Panc1 (cell line): Measurements from ENCODE around the gene PTPRCAP.

ENCODE experiments used
- CTCF ChIP-seq: fragments of 450-650 bp; IDR thresholded peaks from 2 replicates; pipeline ENCODE4 v1.5.1; 2017; ENCODE audit warnings: mild to moderate bottlenecking
- REST ChIP-seq, 2 experiments: IDR thresholded peaks; 2 replicates each; pipeline ENCODE4 v1.6.1; 2011 to 2012; ENCODE audit warnings: low read depth in 2 of 2, control low read depth in 1 of 2, low read length in 1 of 2, mild to moderate bottlenecking in 1 of 2, moderate library complexity in 1 of 2; ENCODE audit not compliant: insufficient read depth in 1 of 2
- SIN3A ChIP-seq: IDR thresholded peaks from 2 replicates; pipeline ENCODE4 v1.6.1; 2012; ENCODE audit warnings: low read depth, mild to moderate bottlenecking, low read length, moderate library complexity, borderline replicate concordance; ENCODE audit not compliant: insufficient read depth

- TF ChIP-seq CTCF: no peak
- no peak for TF ChIP-seq REST (IDR thresholded peaks at IDR 0.05; ENCODE audit: insufficient read depth in 1 of 2, low read depth in 2 of 2, low read length in 1 of 2)
- TF ChIP-seq SIN3A: no peak
Observed at GRCh38 chr11:67429038-67429668, 8.3 kb downstream of the PTPRCAP start.
